ACC112 (cell line): Measurements from ENCODE around the gene COQ2.
A peak's percentile ranks its signal among the peaks of the same experiment; 100 is the strongest.

Experiments used
- H2AFZ ChIP-seq: fragments of 200-600 bp; sonication (generic); one replicate; pipeline ENCODE4 v1.6.0; 2017; ENCODE audit warnings: antibody characterized with exemption, low read length; ENCODE audit not compliant: unreplicated experiment
- H3K27ac ChIP-seq: fragments of 200-600 bp; sonication (generic); 2 replicates; pipeline ENCODE4 v1.5.1; 2014; ENCODE audit warnings: low read depth, mild to moderate bottlenecking, antibody characterized with exemption, low read length, moderate library complexity
- H3K27me3 ChIP-seq: fragments of 200-600 bp; sonication (generic); 2 replicates; pipeline ENCODE4 v1.6.1; 2014; ENCODE audit warnings: mild to moderate bottlenecking, antibody characterized with exemption, low read length, moderate library complexity, mixed read lengths; ENCODE audit not compliant: insufficient read depth
- H3K36me3 ChIP-seq: fragments of 200-600 bp; sonication (generic); 2 replicates; pipeline ENCODE4 v1.6.1; 2016; ENCODE audit warnings: mild to moderate bottlenecking, antibody characterized with exemption, low read length, moderate library complexity, mixed read lengths; ENCODE audit not compliant: insufficient read depth
- H3K4me1 ChIP-seq: fragments of 200-600 bp; sonication (generic); one replicate; pipeline ENCODE4 v1.6.1; 2016; ENCODE audit warnings: low read length, mixed read lengths; ENCODE audit not compliant: insufficient read depth, unreplicated experiment, control insufficient read depth
- H3K4me3 ChIP-seq: fragments of 200-600 bp; sonication (generic); 2 replicates; pipeline ENCODE4 v1.5.1; 2014; ENCODE audit warnings: mild to moderate bottlenecking, low read depth, low read length
- H3K79me2 ChIP-seq: fragments of 200-600 bp; sonication (generic); one replicate; pipeline ENCODE4 v1.6.0; 2016; ENCODE audit warnings: low read length; ENCODE audit not compliant: control insufficient read depth, unreplicated experiment, insufficient read depth

The COQ2 gene

DNA sequence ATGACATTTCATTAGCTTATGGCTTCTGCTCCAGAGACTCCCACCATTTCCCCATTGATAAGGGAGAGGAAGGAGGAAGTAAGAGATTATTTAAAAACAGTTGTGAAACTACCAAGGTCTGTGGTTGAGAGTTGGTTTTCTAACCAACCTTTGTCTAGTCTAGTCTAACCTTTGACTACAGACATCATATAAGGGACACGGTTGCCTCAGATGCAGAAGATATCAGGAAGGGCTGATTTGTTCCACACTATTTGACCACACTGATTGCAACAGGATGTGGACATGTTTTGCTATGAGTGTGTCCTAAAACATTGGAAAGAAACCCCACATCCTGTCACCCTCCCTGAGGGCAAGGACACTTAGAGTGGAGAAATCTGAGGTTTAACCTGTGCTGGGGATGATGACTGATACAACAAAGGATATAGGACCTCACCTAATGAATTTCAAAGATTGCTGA is 53.0 kb downstream of the COQ2 start:
- Histone ChIP-seq H3K36me3 (no peaks in the 10 kb centered on the region), H3K27me3 (no peaks in the 10 kb centered on the region), H3K4me1 (peaks cover 9% of the 10 kb centered on the region), H3K27ac (no peak overlapping the region), H2AFZ (no peak overlapping the region), H3K4me3 (no peak overlapping the region), H3K79me2 (no peaks in the 10 kb centered on the region)

DNA sequence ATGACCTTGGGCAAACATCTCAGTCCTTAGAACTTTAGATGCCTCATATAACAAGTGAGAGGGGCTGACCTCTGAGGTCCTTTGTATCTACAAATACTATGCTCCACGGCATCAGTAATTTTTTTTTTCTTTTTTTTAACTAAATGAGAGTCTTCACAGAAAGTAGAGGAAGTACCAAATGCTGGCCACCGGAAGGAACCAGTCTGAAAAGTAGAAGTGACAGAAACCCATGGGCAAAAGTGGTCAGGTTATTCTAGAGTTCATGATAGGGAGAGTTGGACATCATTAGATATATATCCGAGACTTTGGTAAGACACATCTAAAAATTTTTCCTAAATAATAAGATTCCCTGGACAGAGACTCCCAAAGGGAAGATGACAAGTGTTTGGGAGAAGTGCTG is 53.7 kb downstream of the COQ2 start:
- H2AFZ ChIP-seq: no peak overlapping the region
- no peaks in the 10 kb centered on the region for H3K36me3 ChIP-seq
- H3K4me1 ChIP-seq: peaks cover 9% of the 10 kb centered on the region
- H3K27ac ChIP-seq: no peak overlapping the region
- no peak overlapping the region for H3K4me3 ChIP-seq
- no peaks in the 10 kb centered on the region for H3K79me2 ChIP-seq
- H3K27me3 ChIP-seq: no peaks in the 10 kb centered on the region

DNA sequence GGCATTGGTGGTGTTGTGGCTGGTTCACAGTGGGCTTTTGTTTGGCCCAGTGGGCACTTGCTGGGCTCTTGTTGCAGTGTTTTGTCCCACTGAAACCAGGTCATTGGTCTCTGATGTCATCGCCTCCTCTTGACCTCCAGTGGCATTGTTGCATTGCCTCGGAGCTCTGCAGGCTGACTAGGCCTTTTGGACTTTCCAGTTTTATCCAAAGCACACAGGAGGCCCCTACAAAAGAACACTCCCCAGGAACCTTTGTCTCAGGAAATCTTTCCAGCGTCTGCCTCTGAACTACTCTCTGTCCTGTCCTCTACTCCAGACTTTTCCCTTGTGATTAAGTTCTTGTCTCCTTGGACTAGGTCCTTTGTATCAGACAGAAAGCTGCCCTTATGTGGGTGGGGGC is 54.8 kb downstream of the COQ2 start:
- H3K4me1 ChIP-seq: peaks cover 9% of the 10 kb centered on the region
- no peak overlapping the region for H3K4me3 ChIP-seq
- no peaks in the 10 kb centered on the region for H3K36me3 ChIP-seq
- no peak overlapping the region for H2AFZ ChIP-seq
- no peak overlapping the region for H3K27ac ChIP-seq
- H3K27me3 ChIP-seq: no peaks in the 10 kb centered on the region
- no peaks in the 10 kb centered on the region for H3K79me2 ChIP-seq

DNA sequence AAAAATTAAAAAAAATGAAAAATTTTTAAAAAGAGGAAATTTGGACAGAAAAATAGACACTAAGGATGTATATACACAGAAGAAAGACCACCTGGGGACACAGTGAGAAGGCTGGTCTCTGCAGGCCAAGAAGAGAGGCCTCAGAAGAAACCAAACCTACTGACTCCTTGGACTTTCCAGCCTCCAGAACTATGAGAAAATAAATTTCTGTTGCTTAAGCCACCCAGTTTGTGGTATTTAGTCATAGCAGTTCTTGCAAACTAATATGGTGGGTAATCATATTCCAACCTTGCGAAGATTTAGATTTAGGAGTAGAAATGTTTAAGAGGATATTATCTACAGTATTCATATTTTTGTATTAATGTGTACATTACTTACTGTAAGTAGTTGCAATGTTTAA is 56.4 kb downstream of the COQ2 start:
- H2AFZ ChIP-seq: no peak overlapping the region
- no peak overlapping the region for H3K27ac ChIP-seq
- no peaks in the 10 kb centered on the region for H3K79me2 ChIP-seq
- no peak overlapping the region for H3K4me3 ChIP-seq
- H3K4me1 ChIP-seq: peaks cover 9% of the 10 kb centered on the region
- H3K27me3 ChIP-seq: no peaks in the 10 kb centered on the region
- no peaks in the 10 kb centered on the region for H3K36me3 ChIP-seq

DNA sequence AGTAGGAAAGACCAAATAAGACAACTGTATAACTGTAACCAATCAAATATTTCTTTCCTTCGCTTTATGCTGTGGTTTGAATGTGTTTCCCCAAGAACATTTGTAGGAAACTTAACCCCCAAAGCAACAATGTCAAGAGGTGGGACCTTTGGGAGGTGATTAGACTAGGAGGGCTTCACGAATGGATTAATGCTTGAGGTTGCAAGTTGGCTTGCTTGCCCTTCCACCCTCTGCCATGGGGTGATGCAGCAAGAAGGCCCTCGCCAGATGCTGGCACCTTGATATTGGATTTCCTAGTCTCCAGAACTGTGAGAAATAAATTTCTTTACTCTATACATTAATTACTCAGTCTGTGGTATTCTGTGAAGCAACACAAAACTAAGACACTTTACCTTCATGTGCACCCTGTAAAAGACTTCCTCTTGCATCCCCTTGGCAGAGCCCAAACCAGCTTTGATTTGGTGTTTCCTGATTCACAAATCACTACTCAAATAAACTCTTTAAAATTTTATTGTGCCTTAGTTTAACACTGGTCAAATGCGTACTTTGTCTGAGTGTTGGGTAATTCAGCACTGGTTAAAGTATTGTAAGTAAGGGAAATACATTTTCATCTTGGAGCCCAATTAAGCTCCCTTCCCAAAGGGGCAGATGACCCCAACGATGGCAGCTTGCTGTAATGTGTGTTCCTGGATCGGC is 59.9 kb downstream of the COQ2 start:
- Histone ChIP-seq H3K36me3 (no peaks in the 10 kb centered on the region), H2AFZ (no peak overlapping the region), H3K27ac (no peak overlapping the region), H3K79me2 (no peaks in the 10 kb centered on the region), H3K4me1 (no peaks in the 10 kb centered on the region), H3K27me3 (no peaks in the 10 kb centered on the region), H3K4me3 (no peak overlapping the region)

DNA sequence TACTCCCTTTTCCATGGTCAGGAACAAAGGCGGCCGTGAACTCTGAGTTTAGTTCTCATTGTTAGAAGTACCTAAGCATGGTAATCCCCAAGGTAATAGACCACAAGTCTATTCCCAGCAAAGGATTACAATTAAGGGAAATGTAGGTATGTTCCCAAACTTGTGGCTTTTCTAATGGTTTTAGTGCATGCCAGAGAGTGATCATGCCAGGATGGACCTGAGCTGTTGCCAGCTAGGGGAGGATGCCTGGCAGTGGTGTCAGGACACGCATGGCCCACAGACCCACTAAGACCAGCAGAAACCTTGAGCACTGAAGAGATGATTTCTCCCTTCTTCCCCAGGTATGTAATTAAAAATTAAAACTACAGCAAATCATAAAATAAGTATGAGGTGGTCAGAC is 60.8 kb downstream of the COQ2 start:
- Histone ChIP-seq H3K4me3 (no peak overlapping the region), H3K4me1 (no peaks in the 10 kb centered on the region), H2AFZ (no peak overlapping the region), H3K27ac (no peak overlapping the region), H3K79me2 (no peaks in the 10 kb centered on the region), H3K27me3 (no peaks in the 10 kb centered on the region), H3K36me3 (no peaks in the 10 kb centered on the region)

DNA sequence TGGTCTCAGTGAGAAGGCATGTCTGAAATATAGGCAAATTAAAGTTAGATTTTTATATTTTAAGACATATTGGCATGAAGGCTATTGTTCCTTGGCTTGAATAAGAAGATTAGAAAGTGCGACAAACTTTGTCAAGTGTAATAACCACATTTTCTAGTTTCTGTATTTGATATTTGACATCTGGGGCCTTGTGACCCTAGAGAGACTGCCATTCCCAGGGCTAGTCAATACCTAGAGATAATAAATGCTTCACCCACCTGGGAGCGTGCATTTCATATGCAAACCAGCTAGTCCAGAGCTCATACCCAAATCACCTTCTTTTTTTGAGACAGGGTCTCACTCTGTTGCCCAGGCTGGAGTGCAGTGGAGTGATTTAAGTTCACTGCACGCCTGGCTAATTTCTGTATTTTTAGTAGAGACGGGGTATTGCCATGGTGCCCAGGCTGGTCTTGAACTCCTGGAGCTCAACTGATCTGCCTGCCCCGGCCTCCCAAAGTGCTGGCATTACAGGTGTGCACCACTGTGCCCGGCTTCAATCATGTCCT is 62.6 kb downstream of the COQ2 start:
- H3K27me3 ChIP-seq: no peaks in the 10 kb centered on the region
- H3K4me3 ChIP-seq: no peak overlapping the region
- no peak overlapping the region for H2AFZ ChIP-seq
- no peaks in the 10 kb centered on the region for H3K4me1 ChIP-seq
- no peaks in the 10 kb centered on the region for H3K79me2 ChIP-seq
- H3K36me3 ChIP-seq: no peaks in the 10 kb centered on the region
- no peak overlapping the region for H3K27ac ChIP-seq

DNA sequence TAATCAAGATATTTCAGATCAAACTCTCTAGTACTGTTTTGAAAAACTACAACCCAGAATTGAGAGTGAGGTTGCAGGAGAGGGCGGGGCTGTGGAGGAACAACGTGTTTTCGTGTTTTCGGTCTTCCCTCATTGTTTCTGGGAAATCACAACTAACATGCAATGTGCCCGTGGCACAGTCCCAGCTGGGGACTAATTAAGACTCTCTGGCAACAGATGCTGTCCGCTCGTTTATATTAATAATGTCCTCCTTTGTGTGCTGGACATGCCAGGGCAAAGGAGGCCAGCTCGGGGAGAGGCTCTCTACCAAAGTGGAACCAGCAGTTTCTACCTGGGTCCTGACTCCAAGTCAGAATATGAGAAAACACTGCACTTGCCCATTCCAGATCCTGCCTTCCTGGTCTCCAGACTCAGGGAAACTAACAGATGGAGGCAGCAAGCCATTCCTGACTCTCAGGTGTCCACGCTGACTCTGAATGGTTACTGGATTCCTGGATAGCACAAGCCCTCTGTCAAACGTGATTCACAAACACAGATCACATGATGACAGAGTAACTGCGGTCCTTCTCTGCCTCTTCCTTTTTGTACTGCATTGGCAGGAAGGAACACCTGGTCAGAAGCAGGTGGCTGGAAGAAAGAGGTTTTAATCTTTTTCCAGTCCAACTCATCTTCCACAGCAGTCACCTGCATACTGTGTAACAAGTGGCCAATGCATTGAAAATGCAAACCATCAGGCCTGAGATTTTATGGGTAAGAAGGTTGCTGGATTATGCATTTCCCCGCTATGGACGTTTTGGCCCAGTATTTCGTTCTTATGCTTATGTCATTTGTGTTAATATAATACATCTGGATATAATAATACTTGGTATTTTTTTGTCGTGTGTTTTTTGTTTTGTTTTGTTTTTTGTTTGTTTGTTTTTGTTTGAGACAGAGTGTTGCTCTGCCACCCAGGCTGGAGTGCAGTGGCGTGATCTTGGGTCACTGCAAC is 65.0 kb downstream of the COQ2 start:
- no peaks in the 10 kb centered on the region for H3K79me2 ChIP-seq
- H2AFZ ChIP-seq: peak overlapping the region; percentile 57
- H3K27ac ChIP-seq: no peak overlapping the region
- H3K36me3 ChIP-seq: no peaks in the 10 kb centered on the region
- H3K27me3 ChIP-seq: no peaks in the 10 kb centered on the region
- peak overlapping the region; percentile 41; the same call in 1 of the 2 replicates for H3K4me3 ChIP-seq
- H3K4me1 ChIP-seq: no peaks in the 10 kb centered on the region

DNA sequence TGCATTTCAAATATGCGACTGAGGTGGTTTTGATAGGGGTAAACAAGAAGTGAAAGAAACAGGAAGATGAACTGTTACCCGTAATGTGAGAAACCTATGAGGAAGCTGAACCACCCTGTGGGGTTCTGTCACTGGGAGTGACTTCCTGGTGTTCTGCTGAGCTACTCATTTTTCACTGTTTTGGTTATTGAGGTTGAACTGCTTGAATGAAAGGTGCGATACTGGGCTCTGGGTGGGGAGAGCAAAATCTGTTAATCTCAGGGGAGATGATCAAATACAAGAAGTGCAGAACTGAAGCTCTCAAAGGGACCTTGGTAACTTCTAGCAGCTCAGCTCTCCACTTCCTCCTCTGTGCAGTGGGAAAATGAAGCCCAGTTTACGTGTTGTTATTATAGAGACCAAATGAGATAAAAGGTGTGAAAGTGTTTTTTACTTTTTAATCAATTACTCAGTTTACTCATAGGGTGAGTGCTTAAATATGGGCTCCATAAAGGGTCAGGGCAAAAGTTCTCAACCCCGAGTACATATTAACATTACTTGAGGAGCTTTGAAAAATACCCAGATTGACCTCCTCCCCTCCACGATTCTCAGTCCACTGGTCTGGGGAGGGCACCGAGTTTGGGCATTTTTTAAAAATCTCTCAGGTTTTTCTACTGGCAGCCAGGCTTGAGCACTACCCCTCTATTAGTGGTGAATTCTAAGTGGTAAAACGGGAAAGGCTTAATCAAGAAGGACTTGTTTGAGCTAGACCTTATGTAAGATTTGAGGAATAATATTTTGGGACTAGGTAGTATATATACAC is 66.7 kb downstream of the COQ2 start:
- Histone ChIP-seq H3K4me1 (no peaks in the 10 kb centered on the region), H3K79me2 (no peaks in the 10 kb centered on the region), H3K27ac (no peak overlapping the region), H2AFZ (no peak overlapping the region), H3K27me3 (no peaks in the 10 kb centered on the region), H3K36me3 (no peaks in the 10 kb centered on the region), H3K4me3 (no peak overlapping the region)

DNA sequence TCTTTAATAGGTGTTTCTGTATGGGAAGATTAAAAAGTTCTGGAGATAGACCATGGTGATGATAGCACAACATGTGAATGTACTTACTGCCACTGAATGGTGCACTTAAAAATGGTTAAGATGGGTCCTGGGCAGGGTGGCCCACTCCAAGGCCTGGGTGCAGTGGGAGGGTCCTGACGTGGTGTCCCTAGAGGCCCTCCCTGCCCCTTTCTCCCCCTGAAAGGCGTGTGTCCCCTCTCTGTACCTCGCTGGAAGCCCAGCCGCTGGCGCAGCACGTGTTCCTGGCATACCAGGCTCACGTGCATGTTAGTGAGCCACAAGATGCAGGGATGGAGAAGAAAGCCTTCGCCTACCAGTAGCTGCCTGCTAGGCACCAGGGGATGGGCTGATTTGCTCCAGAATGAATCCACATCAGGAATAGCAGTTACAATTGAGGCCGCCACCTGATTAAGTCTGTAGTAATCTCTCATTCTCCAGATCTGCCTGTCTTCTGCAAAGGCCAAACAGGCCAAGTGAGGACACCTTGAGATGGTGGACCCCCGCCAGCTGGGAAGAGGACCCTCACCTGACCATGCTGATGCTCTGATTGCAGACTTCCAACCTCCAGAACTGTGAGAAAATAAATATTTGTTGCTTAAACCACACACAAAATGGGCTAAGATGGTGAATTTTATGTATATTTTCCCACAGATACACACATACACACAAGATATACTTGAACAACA is 67.5 kb downstream of the COQ2 start:
- Histone ChIP-seq H3K27me3 (no peaks in the 10 kb centered on the region), H3K4me1 (no peaks in the 10 kb centered on the region), H3K27ac (no peak overlapping the region), H3K36me3 (no peaks in the 10 kb centered on the region), H3K4me3 (no peak overlapping the region), H3K79me2 (no peaks in the 10 kb centered on the region), H2AFZ (no peak overlapping the region)
